Body of pancreas (tissue), 4 donors: ENCODE results near the gene ESRRB. TPM values are rescaled to one million over a fixed set of nuclear protein-coding genes. Genes with fewer than 3 reads are reported as not detected.

Source experiments
- ATAC-seq: fragments of 150-250 bp; one replicate; pipeline ENCODE4 v1.9.1; 2016
- DNase-seq, 4 donors: peaks; one replicate each; pipeline ENCODE4 v3.0.0-alpha.2; 2019
- H3K27ac ChIP-seq, 4 donors: fragments of 200-600 bp; sonication (generic); 1 replicate in 3 of 4; 2 replicates in 1 of 4; pipeline versions ENCODE4 v1.5.1 to v1.6.1; 2016 to 2019; ENCODE audit warnings: mild to moderate bottlenecking in 1 of 4, mixed read lengths in 1 of 4, moderate library complexity in 1 of 4
- H3K27me3 ChIP-seq, 2 donors: fragments of 200-600 bp; sonication (generic); one replicate each; pipeline ENCODE4 v1.6.0; 2016; ENCODE audit warnings: mild to moderate bottlenecking in 1 of 2
- H3K36me3 ChIP-seq, 2 donors: fragments of 200-600 bp; sonication (generic); replicated peaks in 1 of 2; 2 replicates each; pipeline ENCODE4 v1.5.1; 2016; ENCODE audit warnings: low read depth in 2 of 2; ENCODE audit not compliant: insufficient read depth in 1 of 2
- H3K4me1 ChIP-seq: fragments of 200-600 bp; sonication (generic); one replicate; pipeline ENCODE4 v1.6.0; 2016
- H3K4me3 ChIP-seq, 2 donors: fragments of 200-600 bp; sonication (generic); 1 replicate in 1 of 2; 2 replicates in 1 of 2; pipeline ENCODE4 v1.5.1; 2016 to 2019
- H3K9me3 ChIP-seq, 3 donors: fragments of 200-600 bp; sonication (generic); 1 replicate in 2 of 3; 2 replicates in 1 of 3; pipeline ENCODE4 v1.5.1; 2016
- POLR2A ChIP-seq, 3 donors: fragments of 450-650 bp; IDR thresholded peaks; one replicate each; pipeline ENCODE4 v1.6.1; 2016; ENCODE audit warnings: antibody characterized with exemption in 3 of 3, mild to moderate bottlenecking in 2 of 3
- WGBS, 2 donors: methylation state at CpG; one replicate each; pipeline ENCODE4 v1.1.5; 2017; 5-methylcytosine and 5-hydroxymethylcytosine counted together
- intact Hi-C: fragments of 100-400 bp; cut with DNase I; formaldehyde crosslinking; loops from one replicate; pipeline ENCODE4 v1.15.1; 2023
- total RNA-seq, 2 donors: library from RNA; depleted of rRNA; stranded (reverse); fragments of >200 nt; gene quantifications; one replicate each; pipeline ENCODE4 v1.1.0, GENCODE V29; 2016
- TF ChIP-seq, protein P1 (sequence below), 7 experiments: fragments of 450-650 bp in 4 of 7; fragments of 200-600 bp in 3 of 7; sonication (generic) in 3 of 7; IDR thresholded peaks; one replicate each; pipeline ENCODE4 v1.5.1; 2016 to 2019; ENCODE audit warnings: antibody characterized with exemption in 7 of 7

ESRRB gene
- total RNA-seq, 2 donors from 2014 or later, result not detected

DNA sequence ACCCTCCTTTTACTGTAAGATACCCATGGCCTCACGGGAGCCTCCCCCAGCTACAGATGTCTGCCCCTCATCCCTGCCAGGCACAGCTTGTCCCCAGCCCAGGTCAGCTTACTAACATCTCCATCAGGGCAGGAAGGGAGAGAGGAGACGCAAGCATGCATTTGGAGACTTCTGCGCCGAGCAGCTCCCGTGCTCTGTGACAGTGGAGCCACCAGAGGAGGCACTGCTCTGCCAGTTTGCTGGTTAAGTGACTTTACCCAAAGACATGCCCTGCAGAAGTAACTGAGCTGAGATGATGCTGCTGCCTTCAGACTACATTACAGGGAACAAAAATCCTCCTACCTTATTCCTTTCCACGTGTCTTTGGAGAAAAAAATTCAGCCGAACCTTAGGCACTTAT is 133.4 kb downstream of the ESRRB start:
- Histone ChIP-seq H3K4me3 (no peak overlapping the region), H3K27ac (no peak overlapping the region), H3K36me3 (no peaks in the 10 kb centered on the region), H3K4me1 (no peaks in the 10 kb centered on the region), H3K27me3 (no peaks in the 10 kb centered on the region), H3K9me3 (no peaks in the 10 kb centered on the region)
- no peak for ATAC-seq
- DNase-seq, result no peak
- TF ChIP-seq, protein P1, sequence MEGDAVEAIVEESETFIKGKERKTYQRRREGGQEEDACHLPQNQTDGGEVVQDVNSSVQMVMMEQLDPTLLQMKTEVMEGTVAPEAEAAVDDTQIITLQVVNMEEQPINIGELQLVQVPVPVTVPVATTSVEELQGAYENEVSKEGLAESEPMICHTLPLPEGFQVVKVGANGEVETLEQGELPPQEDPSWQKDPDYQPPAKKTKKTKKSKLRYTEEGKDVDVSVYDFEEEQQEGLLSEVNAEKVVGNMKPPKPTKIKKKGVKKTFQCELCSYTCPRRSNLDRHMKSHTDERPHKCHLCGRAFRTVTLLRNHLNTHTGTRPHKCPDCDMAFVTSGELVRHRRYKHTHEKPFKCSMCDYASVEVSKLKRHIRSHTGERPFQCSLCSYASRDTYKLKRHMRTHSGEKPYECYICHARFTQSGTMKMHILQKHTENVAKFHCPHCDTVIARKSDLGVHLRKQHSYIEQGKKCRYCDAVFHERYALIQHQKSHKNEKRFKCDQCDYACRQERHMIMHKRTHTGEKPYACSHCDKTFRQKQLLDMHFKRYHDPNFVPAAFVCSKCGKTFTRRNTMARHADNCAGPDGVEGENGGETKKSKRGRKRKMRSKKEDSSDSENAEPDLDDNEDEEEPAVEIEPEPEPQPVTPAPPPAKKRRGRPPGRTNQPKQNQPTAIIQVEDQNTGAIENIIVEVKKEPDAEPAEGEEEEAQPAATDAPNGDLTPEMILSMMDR (IDR thresholded peaks at IDR 0.05), result no peak
- TF ChIP-seq POLR2A (IDR thresholded peaks at IDR 0.05), result no peak
- 59 to 63% methylated on average over 7 of the region's 7 CpGs for WGBS, 2 donors
- intact Hi-C loops, result no loop called here

- intact Hi-C loops, result loop anchor here (10.0 kb wide), 1 partner anchor 135 kb away; no protein-coding TSS in a partner anchor
- Histone ChIP-seq H3K4me3 (no peak overlapping the region), H3K36me3 (no peaks in the 10 kb centered on the region), H3K9me3 (no peaks in the 10 kb centered on the region), H3K27me3 (no peaks in the 10 kb centered on the region), H3K27ac (no peak overlapping the region), H3K4me1 (no peaks in the 10 kb centered on the region)
- ATAC-seq, result no peak
- WGBS, 2 donors, result 64 to 86% methylated on average over 3 of the region's 3 CpGs
- TF ChIP-seq POLR2A (IDR thresholded peaks at IDR 0.05), result no peak
- TF ChIP-seq, protein P1 (IDR thresholded peaks at IDR 0.05), result no peak
- no peak for DNase-seq
Measured at GRCh38 chr14:76510181-76510580, 134.2 kb downstream of the ESRRB start.

- Histone ChIP-seq H3K36me3 (no peaks in the 10 kb centered on the region), H3K9me3 (no peaks in the 10 kb centered on the region), H3K27ac (no peak overlapping the region), H3K4me1 (no peaks in the 10 kb centered on the region), H3K27me3 (no peaks in the 10 kb centered on the region), H3K4me3 (no peak overlapping the region)
- intact Hi-C loops, result loop anchor here (10.0 kb wide), 1 partner anchor 130 kb away; no protein-coding TSS in a partner anchor
- 32 to 45% methylated on average over 5 to 6 of the region's 6 CpGs for WGBS, 2 donors
- DNase-seq (peak; percentile 40 to 59 (median 48)), ATAC-seq (peak; percentile 40)
- TF ChIP-seq, protein P1 (IDR thresholded peaks at IDR 0.05), result peak in 6 of 7 experiments; percentile 12 to 52 (median 34)
- no peak for TF ChIP-seq POLR2A (IDR thresholded peaks at IDR 0.05)
Measured at GRCh38 chr14:76514213-76514998, 138.5 kb downstream of the ESRRB start.

DNA sequence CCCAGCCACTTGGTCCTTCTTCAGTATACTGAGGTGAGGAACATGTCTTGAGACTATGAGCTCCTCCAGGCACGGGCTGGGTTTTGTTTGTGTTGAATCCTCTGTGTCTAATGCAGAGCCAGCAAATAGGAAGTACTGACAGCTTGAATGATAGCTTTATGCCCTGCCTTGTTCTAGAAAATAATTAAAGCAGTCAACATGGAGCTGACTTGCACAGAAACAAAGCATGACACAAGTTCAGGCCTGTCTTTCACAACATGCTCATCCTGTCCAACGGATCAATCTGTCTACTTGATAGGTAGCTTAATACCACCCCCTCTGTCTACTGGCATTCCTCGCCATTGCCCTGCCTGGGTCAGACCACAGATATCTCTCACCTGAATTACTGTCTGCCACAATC is 140.9 kb downstream of the ESRRB start:
- H3K4me3 ChIP-seq, result no peak overlapping the region
- 46 to 48% methylated on average over 3 of the region's 3 CpGs for WGBS, 2 donors
- no peaks in the 10 kb centered on the region for H3K4me1 ChIP-seq
- TF ChIP-seq, protein P1 (IDR thresholded peaks at IDR 0.05), result no peak
- no peak for TF ChIP-seq POLR2A (IDR thresholded peaks at IDR 0.05)
- intact Hi-C loops, result loop anchor here (10.0 kb wide), 1 partner anchor 128 kb away; no protein-coding TSS in a partner anchor
- H3K9me3 ChIP-seq, result no peaks in the 10 kb centered on the region
- no peak overlapping the region for H3K27ac ChIP-seq
- peaks cover 0 to 3% of the 10 kb centered on the region in 2 donors for H3K27me3 ChIP-seq
- H3K36me3 ChIP-seq, result no peaks in the 10 kb centered on the region
- ATAC-seq (no peak), DNase-seq (no peak)
